ENCODE results near the gene PTPRM.

PTPRM gene

DNA sequence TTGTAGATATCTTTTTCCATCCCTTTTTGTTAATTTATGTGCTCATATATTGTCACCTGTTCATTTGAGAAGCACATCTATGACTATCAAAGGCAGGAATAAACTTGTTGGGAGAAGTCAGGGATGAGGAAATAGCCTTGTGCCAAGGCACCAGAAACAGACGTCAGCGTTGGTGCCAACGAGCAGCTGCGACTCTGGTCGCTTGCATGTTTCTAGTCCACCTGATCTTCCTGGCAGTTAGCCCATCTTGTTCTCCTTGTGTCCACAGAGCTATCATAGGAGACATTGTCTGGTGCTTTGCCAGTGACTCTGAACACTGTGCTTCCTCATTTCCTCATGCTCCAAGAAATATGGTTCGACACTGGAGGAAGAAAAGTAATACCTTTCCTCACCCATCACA lies 374.4 kb downstream of the PTPRM start:
- Histone ChIP-seq H3K4me2 (no peak overlapping the region), H2AFZ (ENCODE audit: low read depth) (no peak overlapping the region), H3K79me2 (ENCODE audit: insufficient read depth, low read depth) (no peaks in the 10 kb centered on the region), H3K4me1 (ENCODE audit: low read depth, poor library complexity, severe bottlenecking) (peaks cover 2% of the 10 kb centered on the region), H4K20me1 (ENCODE audit: insufficient read depth) (no peaks in the 10 kb centered on the region), H3K27me3 (ENCODE audit: insufficient read depth, low read depth) (no peaks in the 10 kb centered on the region), H3K4me3 (IDR thresholded peaks at IDR 0.05; ENCODE audit: insufficient read depth, low read depth, low read length) (no peak overlapping the region), H3K9ac (no peak overlapping the region), H3K27ac (no peak overlapping the region), H3K36me3 (ENCODE audit: insufficient read depth) (no peaks in the 10 kb centered on the region)
- TF ChIP-seq, protein P1, sequence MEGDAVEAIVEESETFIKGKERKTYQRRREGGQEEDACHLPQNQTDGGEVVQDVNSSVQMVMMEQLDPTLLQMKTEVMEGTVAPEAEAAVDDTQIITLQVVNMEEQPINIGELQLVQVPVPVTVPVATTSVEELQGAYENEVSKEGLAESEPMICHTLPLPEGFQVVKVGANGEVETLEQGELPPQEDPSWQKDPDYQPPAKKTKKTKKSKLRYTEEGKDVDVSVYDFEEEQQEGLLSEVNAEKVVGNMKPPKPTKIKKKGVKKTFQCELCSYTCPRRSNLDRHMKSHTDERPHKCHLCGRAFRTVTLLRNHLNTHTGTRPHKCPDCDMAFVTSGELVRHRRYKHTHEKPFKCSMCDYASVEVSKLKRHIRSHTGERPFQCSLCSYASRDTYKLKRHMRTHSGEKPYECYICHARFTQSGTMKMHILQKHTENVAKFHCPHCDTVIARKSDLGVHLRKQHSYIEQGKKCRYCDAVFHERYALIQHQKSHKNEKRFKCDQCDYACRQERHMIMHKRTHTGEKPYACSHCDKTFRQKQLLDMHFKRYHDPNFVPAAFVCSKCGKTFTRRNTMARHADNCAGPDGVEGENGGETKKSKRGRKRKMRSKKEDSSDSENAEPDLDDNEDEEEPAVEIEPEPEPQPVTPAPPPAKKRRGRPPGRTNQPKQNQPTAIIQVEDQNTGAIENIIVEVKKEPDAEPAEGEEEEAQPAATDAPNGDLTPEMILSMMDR (conservative IDR thresholded peaks at IDR 0.05; ENCODE audit: low read depth, low read length), result no peak

DNA sequence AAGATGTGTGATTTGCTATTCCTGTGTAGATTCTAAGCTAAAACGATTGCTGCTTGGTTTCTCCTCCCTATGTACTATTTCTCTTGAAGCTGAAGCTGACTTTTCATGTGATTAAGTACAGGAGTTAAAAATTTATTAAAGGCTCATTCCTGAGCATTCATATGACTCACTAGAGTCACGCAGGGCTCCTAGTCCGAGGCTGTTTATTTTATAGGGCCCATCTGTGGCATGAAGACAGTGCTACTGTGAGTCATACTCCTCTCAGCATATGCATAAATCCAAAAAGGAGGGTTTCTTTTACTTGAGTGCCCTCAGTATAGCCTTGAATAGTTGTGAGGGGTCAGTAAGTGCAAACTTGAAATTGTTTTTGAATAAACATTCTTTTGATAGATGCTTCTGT lies 378.8 kb downstream of the PTPRM start:
- Histone ChIP-seq H3K4me2 (no peak overlapping the region), H3K36me3 (ENCODE audit: insufficient read depth) (no peaks in the 10 kb centered on the region), H3K27ac (no peak overlapping the region), H3K9ac (no peak overlapping the region), H3K79me2 (ENCODE audit: insufficient read depth, low read depth) (no peaks in the 10 kb centered on the region), H3K27me3 (ENCODE audit: insufficient read depth, low read depth) (no peaks in the 10 kb centered on the region), H3K4me1 (ENCODE audit: low read depth, poor library complexity, severe bottlenecking) (peaks cover 6% of the 10 kb centered on the region), H2AFZ (ENCODE audit: low read depth) (no peak overlapping the region), H3K4me3 (IDR thresholded peaks at IDR 0.05; ENCODE audit: insufficient read depth, low read depth, low read length) (no peak overlapping the region), H4K20me1 (ENCODE audit: insufficient read depth) (no peaks in the 10 kb centered on the region)
- TF ChIP-seq, protein P1 (conservative IDR thresholded peaks at IDR 0.05; ENCODE audit: low read depth, low read length), result no peak

DNA sequence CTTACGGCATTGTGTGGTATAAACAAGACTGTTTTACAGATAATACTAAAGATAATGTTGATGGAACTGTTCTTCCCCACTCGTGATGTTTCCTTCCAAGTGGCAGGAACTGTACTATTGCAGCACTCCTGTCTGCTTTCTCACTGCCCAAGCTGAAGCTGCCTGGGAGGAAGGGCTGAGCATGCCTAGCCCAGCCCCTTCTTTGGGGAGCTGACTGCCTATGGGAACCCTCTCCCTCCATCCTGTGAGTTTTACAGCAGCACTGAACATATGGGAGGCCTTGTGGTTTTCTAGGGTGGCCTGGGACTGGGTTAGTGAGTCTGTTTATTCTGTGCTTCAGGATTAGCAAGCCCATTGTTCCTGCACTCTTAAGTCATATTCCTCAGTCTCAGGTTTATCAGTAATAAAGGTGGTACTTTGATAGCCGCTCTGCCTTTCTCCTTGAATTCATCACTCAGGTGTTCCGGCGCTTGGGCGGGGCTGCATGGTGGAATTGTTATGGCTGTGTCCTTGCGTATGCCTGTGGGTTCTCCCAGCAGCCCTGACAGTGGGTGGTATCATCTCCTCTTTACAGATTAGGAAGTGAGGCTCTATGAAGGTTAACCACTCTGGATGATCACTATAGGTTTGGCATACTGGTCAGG lies 379.7 kb downstream of the PTPRM start:
- TF ChIP-seq, protein P1 (conservative IDR thresholded peaks at IDR 0.05; ENCODE audit: low read depth, low read length), result no peak
- H3K9ac ChIP-seq, result no peak overlapping the region
- H4K20me1 ChIP-seq (ENCODE audit: insufficient read depth), result no peaks in the 10 kb centered on the region
- H3K4me3 ChIP-seq (IDR thresholded peaks at IDR 0.05; ENCODE audit: insufficient read depth, low read depth, low read length), result no peak overlapping the region
- H2AFZ ChIP-seq (ENCODE audit: low read depth), result no peak overlapping the region
- H3K79me2 ChIP-seq (ENCODE audit: insufficient read depth, low read depth), result no peaks in the 10 kb centered on the region
- no peaks in the 10 kb centered on the region for H3K36me3 ChIP-seq (ENCODE audit: insufficient read depth)
- no peaks in the 10 kb centered on the region for H3K27me3 ChIP-seq (ENCODE audit: insufficient read depth, low read depth)
- peak overlapping the region; percentile 18; the same call in 1 of the 2 replicates for H3K4me2 ChIP-seq
- H3K4me1 ChIP-seq (ENCODE audit: low read depth, poor library complexity, severe bottlenecking), result peaks cover 6% of the 10 kb centered on the region
- no peak overlapping the region for H3K27ac ChIP-seq

DNA sequence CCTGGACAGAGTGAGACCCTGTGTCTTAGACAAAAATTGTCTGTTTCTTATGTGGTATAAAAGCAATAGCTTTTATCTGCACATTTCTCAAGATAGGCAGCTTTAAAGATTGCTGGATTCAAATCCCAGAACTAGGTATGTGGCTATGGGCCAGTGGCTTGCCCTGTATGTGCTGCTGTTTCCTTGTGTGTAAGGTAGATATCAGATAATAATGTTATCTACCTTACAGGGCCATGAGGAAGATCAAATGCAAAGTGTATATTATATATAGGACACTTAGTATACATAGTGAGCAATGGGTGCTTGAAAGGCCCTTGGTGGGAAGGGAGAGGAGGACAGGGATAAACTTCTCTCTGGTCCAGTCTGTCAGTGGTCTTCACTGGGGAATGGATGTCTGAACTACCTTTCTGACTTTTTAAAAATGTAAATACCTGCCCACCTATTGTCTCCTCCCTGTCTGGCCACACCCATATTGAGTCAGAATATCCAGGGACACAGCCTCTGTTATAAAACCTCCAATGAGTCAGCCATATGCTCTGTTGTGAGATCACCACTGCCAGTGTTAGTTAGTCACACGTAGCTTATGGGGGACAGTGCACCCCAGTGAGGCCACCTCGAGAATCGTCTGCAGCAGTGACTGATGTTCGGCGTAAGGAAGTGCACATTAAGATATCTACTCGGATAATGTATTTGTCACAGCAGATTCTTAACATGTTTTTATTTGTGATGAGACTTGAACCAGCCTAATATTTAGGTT lies 383.4 kb downstream of the PTPRM start:
- Histone ChIP-seq H3K79me2 (ENCODE audit: insufficient read depth, low read depth) (no peaks in the 10 kb centered on the region), H2AFZ (ENCODE audit: low read depth) (no peak overlapping the region), H3K27me3 (ENCODE audit: insufficient read depth, low read depth) (no peaks in the 10 kb centered on the region), H4K20me1 (ENCODE audit: insufficient read depth) (no peaks in the 10 kb centered on the region), H3K36me3 (ENCODE audit: insufficient read depth) (no peaks in the 10 kb centered on the region), H3K4me2 (no peak overlapping the region), H3K4me3 (IDR thresholded peaks at IDR 0.05; ENCODE audit: insufficient read depth, low read depth, low read length) (no peak overlapping the region), H3K9ac (no peak overlapping the region), H3K4me1 (ENCODE audit: low read depth, poor library complexity, severe bottlenecking) (peaks cover 32% of the 10 kb centered on the region), H3K27ac (no peak overlapping the region)
- TF ChIP-seq, protein P1 (conservative IDR thresholded peaks at IDR 0.05; ENCODE audit: low read depth, low read length), result no peak

All from KMS-11 (cell line).